H1 (cell line): Measurements from ENCODE around the gene PPP1R1C. TPM values are rescaled to one million over a fixed set of nuclear protein-coding genes. Genes with fewer than 3 reads are reported as not detected.

Source experiments
- CTCF ChIA-PET: fragments of 300-600 bp; sonication (Branson Sonifier 250); formaldehyde crosslinking; loops from one replicate; lab custom pipeline; 2021; ENCODE audit not compliant: partially characterized antibody; lab: Charles Lee
- POLR2A ChIA-PET: fragments of 300-600 bp; sonication (Branson Sonifier 250); formaldehyde crosslinking; loops from one replicate; lab custom pipeline; 2021; ENCODE audit warnings: inconsistent platforms; ENCODE audit not compliant: partially characterized antibody; lab: Charles Lee
- DNase-seq, 2 experiments: peaks; one replicate each; pipeline versions ENCODE4 v3.0.0 to v3.0.0-alpha.2; 2010 to 2022; ENCODE audit warnings: low spot score in 2 of 2, low read depth in 1 of 2, mixed read lengths in 1 of 2
- FAIRE-seq: peaks from 2 replicates; lab custom pipeline; 2011; peaks lifted over from hg19 to GRCh38; lab: Jason Lieb, UNC
- H2AFZ ChIP-seq: 2 replicates; pipeline ENCODE4 v1.8.1; 2012; ENCODE audit warnings: low read length, inconsistent platforms
- H2AK5ac ChIP-seq: 2 replicates; pipeline ENCODE4 v1.6.1; 2013; ENCODE audit warnings: low read depth, low read length
- H2BK120ac ChIP-seq: replicated peaks from 2 replicates; pipeline ENCODE3; 2013; ENCODE audit warnings: low read depth, low read length, inconsistent platforms
- H2BK12ac ChIP-seq: 2 replicates; pipeline ENCODE4 v1.6.1; 2013; ENCODE audit warnings: low read depth, low read length
- H2BK15ac ChIP-seq: 2 replicates; pipeline ENCODE4 v1.6.1; 2013; ENCODE audit warnings: low read length
- H2BK20ac ChIP-seq: 2 replicates; pipeline ENCODE4 v1.6.1; 2013; ENCODE audit warnings: low read length
- H2BK5ac ChIP-seq: 2 replicates; pipeline ENCODE4 v1.6.1; 2013; ENCODE audit warnings: low read depth, low read length
- H3K14ac ChIP-seq: 2 replicates; pipeline ENCODE4 v1.6.1; 2013; ENCODE audit warnings: inconsistent platforms; ENCODE audit not compliant: insufficient read length
- H3K18ac ChIP-seq: 2 replicates; pipeline ENCODE4 v1.6.1; 2013; ENCODE audit warnings: low read length; ENCODE audit errors: extremely low read depth
- H3K23ac ChIP-seq: 2 replicates; pipeline ENCODE4 v1.6.1; 2013; ENCODE audit warnings: inconsistent platforms; ENCODE audit not compliant: insufficient read length
- H3K23me2 ChIP-seq: 2 replicates; pipeline ENCODE4 v1.6.1; 2013; ENCODE audit warnings: low read depth, low read length
- H3K27ac ChIP-seq: 2 replicates; pipeline ENCODE4 v1.6.1; 2011; ENCODE audit warnings: low read depth, low read length, inconsistent platforms
- H3K27me3 ChIP-seq, 4 experiments: replicated peaks in 1 of 4; 1 replicate in 1 of 4; 2 replicates in 3 of 4; pipeline versions ENCODE4 v1.6.1 to v1.8.1; 2011 to 2013; ENCODE audit warnings: low read length in 3 of 4, mild to moderate bottlenecking in 3 of 4, inconsistent platforms in 2 of 4, mixed read lengths in 2 of 4, moderate library complexity in 1 of 4; ENCODE audit not compliant: control insufficient read depth in 3 of 4, insufficient read depth in 3 of 4; ENCODE audit errors: extremely low read depth in 1 of 4
- H3K36me3 ChIP-seq, 4 experiments: 2 replicates each; pipeline versions ENCODE4 v1.6.1 to v1.8.1; 2011 to 2013; ENCODE audit warnings: mild to moderate bottlenecking in 4 of 4, low read length in 3 of 4, moderate library complexity in 2 of 4, control low read depth in 1 of 4, inconsistent platforms in 1 of 4; ENCODE audit not compliant: insufficient read depth in 4 of 4, control insufficient read depth in 2 of 4
- H3K4ac ChIP-seq: replicated peaks from 2 replicates; pipeline ENCODE3; 2013; ENCODE audit warnings: low read length, low read depth, mixed read lengths, inconsistent platforms; ENCODE audit not compliant: insufficient read length
- H3K4me1 ChIP-seq, 4 experiments: replicated peaks in 1 of 4; 1 replicate in 1 of 4; 2 replicates in 3 of 4; pipeline versions ENCODE4 v1.6.1 to v1.8.1; 2011 to 2013; ENCODE audit warnings: low read length in 3 of 4, inconsistent platforms in 2 of 4, mixed read lengths in 1 of 4; ENCODE audit not compliant: insufficient read depth in 4 of 4, control insufficient read depth in 3 of 4
- H3K4me2 ChIP-seq, 2 experiments: 2 replicates each; pipeline versions ENCODE4 v1.6.1 to v1.8.1; 2011 to 2013; ENCODE audit warnings: low read depth in 2 of 2, low read length in 2 of 2, control low read depth in 1 of 2, inconsistent platforms in 1 of 2, mild to moderate bottlenecking in 1 of 2; ENCODE audit not compliant: insufficient read depth in 1 of 2
- H3K4me3 ChIP-seq, 4 experiments: fragments of 200-600, 300-600 bp in 1 of 4; sonication (generic), shearing (Covaris generic), sonication (Bioruptor Twin) in 1 of 4; 2 replicates each; pipeline versions ENCODE4 v1.5.1 to v1.8.1; 2011 to 2016; ENCODE audit warnings: low read length in 4 of 4, low read depth in 3 of 4, control low read depth in 2 of 4, inconsistent platforms in 2 of 4, mild to moderate bottlenecking in 2 of 4, mixed read lengths in 1 of 4, moderate library complexity in 1 of 4; ENCODE audit not compliant: insufficient read depth in 2 of 4; ENCODE audit errors: extremely low read depth in 1 of 4
- H3K56ac ChIP-seq: replicated peaks from 2 replicates; pipeline ENCODE3; 2013; ENCODE audit warnings: low read depth, mild to moderate bottlenecking, mixed read lengths, low read length, inconsistent platforms; ENCODE audit not compliant: insufficient read length
- H3K79me1 ChIP-seq: 2 replicates; pipeline ENCODE4 v1.6.1; 2013; ENCODE audit warnings: low read depth, low read length, control low read depth
- H3K79me2 ChIP-seq, 2 experiments: 2 replicates each; pipeline versions ENCODE4 v1.6.1 to v1.8.1; 2012 to 2013; ENCODE audit warnings: low read length in 2 of 2, mild to moderate bottlenecking in 2 of 2, inconsistent platforms in 1 of 2; ENCODE audit not compliant: insufficient read depth in 2 of 2, control insufficient read depth in 1 of 2
- H3K9ac ChIP-seq, 4 experiments: replicated peaks in 1 of 4; 1 replicate in 1 of 4; 2 replicates in 3 of 4; pipeline versions ENCODE4 v1.6.1 to v1.8.1; 2011 to 2013; ENCODE audit warnings: low read depth in 3 of 4, low read length in 3 of 4, control low read depth in 2 of 4, mild to moderate bottlenecking in 2 of 4, moderate library complexity in 2 of 4, inconsistent platforms in 1 of 4; ENCODE audit errors: extremely low read depth in 1 of 4
- H3K9me3 ChIP-seq, 2 experiments: 2 replicates each; pipeline versions ENCODE4 v1.6.1 to v1.8.1; 2012 to 2013; ENCODE audit warnings: mild to moderate bottlenecking in 2 of 2, moderate library complexity in 2 of 2, control low read depth in 1 of 2, inconsistent platforms in 1 of 2, low read depth in 1 of 2, low read length in 1 of 2, mixed read lengths in 1 of 2; ENCODE audit not compliant: insufficient read depth in 2 of 2
- H4K20me1 ChIP-seq, 2 experiments: replicated peaks in 1 of 2; 2 replicates each; pipeline versions ENCODE3 to v1.8.1; 2011 to 2013; ENCODE audit warnings: inconsistent platforms in 2 of 2, low read length in 2 of 2, mild to moderate bottlenecking in 1 of 2; ENCODE audit not compliant: insufficient read depth in 2 of 2, control insufficient read depth in 1 of 2
- H4K5ac ChIP-seq: 2 replicates; pipeline ENCODE4 v1.6.1; 2013; ENCODE audit warnings: low read length, low read depth, mixed read lengths, inconsistent platforms; ENCODE audit not compliant: insufficient read length
- H4K8ac ChIP-seq: 2 replicates; pipeline ENCODE4 v1.8.0; 2013; ENCODE audit warnings: mild to moderate bottlenecking, moderate library complexity, low read length, inconsistent platforms; ENCODE audit not compliant: insufficient read depth; ENCODE audit errors: extremely low read depth
- H4K91ac ChIP-seq: replicated peaks from 2 replicates; pipeline ENCODE3; 2013; ENCODE audit warnings: low read length, mixed read lengths, inconsistent platforms; ENCODE audit not compliant: insufficient read length
- CTCF ChIP-seq, 3 experiments: IDR thresholded peaks; 1 replicate in 2 of 3; 2 replicates in 1 of 3; pipeline versions ENCODE4 v1.5.1 to v1.6.1; 2011; ENCODE audit warnings: low read length in 3 of 3, mild to moderate bottlenecking in 3 of 3, inconsistent platforms in 2 of 3, low read depth in 1 of 3, moderate library complexity in 1 of 3; ENCODE audit not compliant: insufficient read depth in 1 of 3; ENCODE audit errors: control extremely low read depth in 1 of 3
- E2F6 ChIP-seq: IDR thresholded peaks from 2 replicates; pipeline ENCODE4 v1.6.1; 2012; ENCODE audit warnings: inconsistent platforms
- GTF2F1 ChIP-seq: IDR thresholded peaks from 2 replicates; pipeline ENCODE4 v1.6.1; 2012; ENCODE audit warnings: low read depth, low read length, improper control_type of control experiment, borderline replicate concordance
- HDAC6 ChIP-seq: IDR thresholded peaks from one replicate; pipeline ENCODE4 v1.7.1; 2012; ENCODE audit warnings: low read depth, mild to moderate bottlenecking, inconsistent platforms, low read length, moderate library complexity
- NRF1 ChIP-seq: IDR thresholded peaks from 2 replicates; pipeline ENCODE4 v1.6.1; 2011; ENCODE audit warnings: mild to moderate bottlenecking, low read depth, low read length, improper control_type of control experiment
- RBBP5 ChIP-seq: IDR thresholded peaks from 2 replicates; pipeline ENCODE4 v1.7.1; 2012; ENCODE audit warnings: low read depth, mild to moderate bottlenecking, inconsistent platforms, low read length, moderate library complexity, borderline replicate concordance
- SIN3A ChIP-seq, 2 experiments: IDR thresholded peaks in 1 of 2; conservative IDR thresholded peaks in 1 of 2; 2 replicates each; pipeline ENCODE4 v1.6.1; 2011 to 2012; ENCODE audit warnings: low read length in 2 of 2, improper control_type of control experiment in 1 of 2, low read depth in 1 of 2, mild to moderate bottlenecking in 1 of 2
- SRF ChIP-seq: IDR thresholded peaks from 2 replicates; pipeline ENCODE4 v1.6.1; 2011; ENCODE audit warnings: mild to moderate bottlenecking, low read depth, low read length, moderate library complexity
- TBP ChIP-seq: IDR thresholded peaks from 2 replicates; pipeline ENCODE4 v1.6.1; 2011; ENCODE audit warnings: low read depth, low read length, improper control_type of control experiment
- TCF12 ChIP-seq: IDR thresholded peaks from 2 replicates; pipeline ENCODE4 v1.6.1; 2011; ENCODE audit warnings: low read depth, mild to moderate bottlenecking, low read length
- YY1 ChIP-seq: IDR thresholded peaks from 2 replicates; pipeline ENCODE4 v1.6.1; 2011; ENCODE audit warnings: low read depth, mild to moderate bottlenecking, low read length
- WGBS, 2 experiments: shearing (Covaris generic) in 1 of 2; methylation state at CpG; one replicate each; pipeline versions ENCODE4 v1.1.6 to v1.1.7; 2013 to 2015; ENCODE audit warnings: low lambda C conversion rate in 2 of 2, mixed read lengths in 2 of 2, inconsistent platforms in 1 of 2, low coverage in 1 of 2, missing lambda C conversion rate in 1 of 2; ENCODE audit not compliant: insufficient replicate concordance in 2 of 2, insufficient coverage in 1 of 2, insufficient read length in 1 of 2; ENCODE audit errors: extremely low coverage in 1 of 2, missing lambda C conversion rate in 1 of 2; 5-methylcytosine and 5-hydroxymethylcytosine counted together
- polyA plus RNA-seq, 7 experiments: library from polyadenylated mRNA; depleted of rRNA in 3 of 7; stranded (reverse) in 5 of 7; unstranded in 2 of 7; fragments of >200 nt in 5 of 7; fragments of 200-250 nt in 2 of 7; gene quantifications; 1 replicate in 5 of 7; 2 replicates in 1 of 7; 4 replicates in 1 of 7; pipeline versions ENCODE4 v1.2.1 to v1.2.3, GENCODE V29; 2011 to 2013; ENCODE audit warnings: missing spikeins in 2 of 7, mixed read lengths in 2 of 7
- total RNA-seq: library from RNA; stranded (reverse); fragmentation: NEBNext Ultra II Directional; extraction: Animal tissue kit (Norgen Biotek cat#: 25700); gene quantifications from 2 replicates; pipeline ENCODE4 v1.2.1, GENCODE V29; 2021

The PPP1R1C gene
- total and polyA plus RNA-seq, 2 of the 8 experiments (the other 6 are each of a cell fraction or from before 2014, with no cell fraction given) = 1.3 to 5.3 TPM

GRCh38 chr2:182077023-182077422 lies 91.4 kb downstream of the PPP1R1C start:
- H2BK20ac ChIP-seq = no peak overlapping the region
- H2BK5ac ChIP-seq = no peak overlapping the region
- H2BK12ac ChIP-seq = no peak overlapping the region
- no peak overlapping the region for H4K8ac ChIP-seq
- H3K4ac ChIP-seq = no peak overlapping the region
- no peak overlapping the region for H3K4me2 ChIP-seq
- no peak overlapping the region for H2AFZ ChIP-seq
- no peak overlapping the region for H3K18ac ChIP-seq
- POLR2A ChIA-PET = no interaction called here
- H3K4me1 ChIP-seq = no peaks in the 10 kb centered on the region
- no peaks in the 10 kb centered on the region for H3K27me3 ChIP-seq
- no peak overlapping the region for H3K14ac ChIP-seq
- no peak overlapping the region for H4K91ac ChIP-seq
- H3K4me3 ChIP-seq = no peak overlapping the region
- CTCF ChIA-PET = interaction anchor here (0.6 to 2.8 kb wide), 31 partner anchors 10 to 1193 kb away, joined by 3 to 30 read pairs (median 4); partner anchors contain the start of gene PPP1R1C
- no peaks in the 10 kb centered on the region for H3K79me2 ChIP-seq
- H3K23ac ChIP-seq = no peak overlapping the region
- DNase-seq = no peak
- no peaks in the 10 kb centered on the region for H3K36me3 ChIP-seq
- H2BK15ac ChIP-seq = no peak overlapping the region
- no peak overlapping the region for H3K9ac ChIP-seq
- no peak overlapping the region for H4K5ac ChIP-seq
- no peak overlapping the region for H3K27ac ChIP-seq
- H3K9me3 ChIP-seq = no peaks in the 10 kb centered on the region
- 90% methylated on average over 5 of the region's 5 CpGs; no CpG with 5 or more reads in 1 of the 2 experiments for WGBS, 2 experiments
- no peaks in the 10 kb centered on the region for H3K23me2 ChIP-seq
- FAIRE-seq = no peak
- H3K56ac ChIP-seq = no peak overlapping the region
- H3K79me1 ChIP-seq = no peaks in the 10 kb centered on the region
- no peak overlapping the region for H2BK120ac ChIP-seq
- H4K20me1 ChIP-seq = no peaks in the 10 kb centered on the region
- H2AK5ac ChIP-seq = no peak overlapping the region
- no peak for TF ChIP-seq E2F6
- no peak for TF ChIP-seq GTF2F1
- no peak for TF ChIP-seq YY1
- TF ChIP-seq CTCF (IDR thresholded peaks at IDR 0.05; ENCODE audit: control extremely low read depth in 1 of 3, insufficient read depth in 1 of 3, low read depth in 1 of 3, low read length in 3 of 3) = no peak
- TF ChIP-seq HDAC6 = no peak
- no peak for TF ChIP-seq RBBP5
- TF ChIP-seq SIN3A (conservative IDR thresholded peaks at IDR 0.05 in 1 of 2, IDR thresholded peaks at IDR 0.05 in 1 of 2; ENCODE audit: low read depth in 1 of 2, low read length in 2 of 2) = no peak
- no peak for TF ChIP-seq SRF
- no peak for TF ChIP-seq TCF12
- no peak for TF ChIP-seq NRF1
- TF ChIP-seq TBP = no peak
